ENCODE data around the gene CDH18.

CDH18 gene

GRCh38 chr5:19547640-19548039 lies 440.4 kb downstream of the CDH18 start:
- no peak overlapping the region for H2AFZ ChIP-seq (ENCODE audit: low read length)
- H3K4me1 ChIP-seq (ENCODE audit: insufficient read depth, low read length, severe bottlenecking): no peaks in the 10 kb centered on the region
- no peaks in the 10 kb centered on the region for H3F3A ChIP-seq (ENCODE audit: insufficient read depth, low read length)
- H3K4me2 ChIP-seq (ENCODE audit: low read length): no peak overlapping the region
- no peak overlapping the region for H3K9ac ChIP-seq (ENCODE audit: low read length)
- no peaks in the 10 kb centered on the region for H3K27me3 ChIP-seq (ENCODE audit: insufficient read depth, low read length)
- no peak overlapping the region for H3K27ac ChIP-seq (ENCODE audit: low read depth, low read length, poor library complexity, severe bottlenecking)
- H3K79me2 ChIP-seq (ENCODE audit: insufficient read depth, low read length): no peaks in the 10 kb centered on the region
- H3K36me3 ChIP-seq (ENCODE audit: insufficient read depth, low read length): no peaks in the 10 kb centered on the region
- TF ChIP-seq CTCF (IDR thresholded peaks at IDR 0.05; ENCODE audit: low read length): no peak
- no peak for TF ChIP-seq EZH2 (IDR thresholded peaks at IDR 0.05; ENCODE audit: borderline replicate concordance, low read length)
- no peaks in the 10 kb centered on the region for H3K9me2 ChIP-seq (ENCODE audit: low read depth, low read length)
- no peaks in the 10 kb centered on the region for H3K9me3 ChIP-seq (ENCODE audit: low read length)
- H4K20me1 ChIP-seq (ENCODE audit: insufficient read depth, low read length): no peaks in the 10 kb centered on the region
- no peak overlapping the region for H3K4me3 ChIP-seq (ENCODE audit: low read depth, low read length, poor library complexity, severe bottlenecking)

DNA sequence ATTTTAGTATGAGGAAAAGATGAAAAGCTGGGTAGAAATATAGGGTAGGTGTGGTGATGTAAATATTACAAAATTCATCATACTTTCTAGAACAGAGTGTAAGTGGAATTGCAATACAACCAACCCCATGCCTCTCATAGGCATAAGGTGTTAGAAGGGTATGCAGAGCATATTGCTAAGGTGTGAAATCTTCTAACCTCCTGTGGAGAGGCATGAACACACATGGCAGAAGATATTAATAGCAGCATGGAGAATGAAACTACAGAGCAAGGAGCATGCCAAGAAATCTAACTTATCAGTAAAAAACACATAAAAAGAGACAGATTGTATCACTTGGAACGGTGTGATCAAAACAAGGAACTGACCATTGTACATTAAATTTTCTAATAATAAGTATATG lies 441.5 kb downstream of the CDH18 start:
- no peaks in the 10 kb centered on the region for H3F3A ChIP-seq (ENCODE audit: insufficient read depth, low read length)
- no peak overlapping the region for H2AFZ ChIP-seq (ENCODE audit: low read length)
- no peak for TF ChIP-seq EZH2 (IDR thresholded peaks at IDR 0.05; ENCODE audit: borderline replicate concordance, low read length)
- TF ChIP-seq CTCF (IDR thresholded peaks at IDR 0.05; ENCODE audit: low read length): no peak
- no peaks in the 10 kb centered on the region for H3K27me3 ChIP-seq (ENCODE audit: insufficient read depth, low read length)
- no peak overlapping the region for H3K27ac ChIP-seq (ENCODE audit: low read depth, low read length, poor library complexity, severe bottlenecking)
- H3K9me3 ChIP-seq (ENCODE audit: low read length): no peaks in the 10 kb centered on the region
- H3K4me2 ChIP-seq (ENCODE audit: low read length): no peak overlapping the region
- H3K79me2 ChIP-seq (ENCODE audit: insufficient read depth, low read length): no peaks in the 10 kb centered on the region
- H3K9me2 ChIP-seq (ENCODE audit: low read depth, low read length): no peaks in the 10 kb centered on the region
- no peaks in the 10 kb centered on the region for H4K20me1 ChIP-seq (ENCODE audit: insufficient read depth, low read length)
- H3K4me3 ChIP-seq (ENCODE audit: low read depth, low read length, poor library complexity, severe bottlenecking): no peak overlapping the region
- H3K36me3 ChIP-seq (ENCODE audit: insufficient read depth, low read length): no peaks in the 10 kb centered on the region
- H3K9ac ChIP-seq (ENCODE audit: low read length): no peak overlapping the region
- no peaks in the 10 kb centered on the region for H3K4me1 ChIP-seq (ENCODE audit: insufficient read depth, low read length, severe bottlenecking)

- no peaks in the 10 kb centered on the region for H3K27me3 ChIP-seq (ENCODE audit: insufficient read depth, low read length)
Measured at GRCh38 chr5:19538607-19539006, 449.4 kb downstream of the CDH18 start.

More at GRCh38 chr5:19538607-19539006, 449.4 kb downstream of the CDH18 start:
- Histone ChIP-seq H3K9ac (ENCODE audit: low read length) (no peak overlapping the region), H2AFZ (ENCODE audit: low read length) (no peak overlapping the region), H3K9me2 (ENCODE audit: low read depth, low read length) (no peaks in the 10 kb centered on the region), H3K36me3 (ENCODE audit: insufficient read depth, low read length) (no peaks in the 10 kb centered on the region), H3F3A (ENCODE audit: insufficient read depth, low read length) (no peaks in the 10 kb centered on the region), H3K4me3 (ENCODE audit: low read depth, low read length, poor library complexity, severe bottlenecking) (no peak overlapping the region), H3K4me2 (ENCODE audit: low read length) (no peak overlapping the region), H4K20me1 (ENCODE audit: insufficient read depth, low read length) (no peaks in the 10 kb centered on the region), H3K9me3 (ENCODE audit: low read length) (no peaks in the 10 kb centered on the region), H3K27ac (ENCODE audit: low read depth, low read length, poor library complexity, severe bottlenecking) (no peak overlapping the region), H3K79me2 (ENCODE audit: insufficient read depth, low read length) (no peaks in the 10 kb centered on the region), H3K4me1 (ENCODE audit: insufficient read depth, low read length, severe bottlenecking) (no peaks in the 10 kb centered on the region)
- no peak for TF ChIP-seq EZH2 (IDR thresholded peaks at IDR 0.05; ENCODE audit: borderline replicate concordance, low read length)
- no peak for TF ChIP-seq CTCF (IDR thresholded peaks at IDR 0.05; ENCODE audit: low read length)

Data from OCI-LY1 (cell line).